Measurements from ENCODE around the gene PRRX2. TPM values are rescaled to one million over a fixed set of nuclear protein-coding genes. Genes with fewer than 3 reads are reported as not detected.
A peak's percentile ranks its signal among the peaks of the same experiment; 100 is the strongest.
"Not testable (repeated sequence)": the region's sequence is repeated elsewhere in the genome, so short reads cannot be mapped to it uniquely, and the experiment has no call there.

PRRX2 gene
- total RNA-seq, 1 donor from 2014 or later = 1.2 TPM

- not testable (repeated sequence) for DNase-seq (ENCODE audit: low read depth in 2 of 2)
These were observed 29.1 kb upstream of the PRRX2 start for GRCh38 chr9:129636343-129636742.

- DNase-seq (ENCODE audit: low read depth in 2 of 2) = no peak
These were observed 28.3 kb upstream of the PRRX2 start for GRCh38 chr9:129637102-129637501.

- no peak for DNase-seq (ENCODE audit: low read depth in 2 of 2)
These were observed 27.6 kb upstream of the PRRX2 start for GRCh38 chr9:129637673-129638439.

GRCh38 chr9:129639034-129639630 is 26.3 kb upstream of the PRRX2 start:
- DNase-seq (ENCODE audit: low read depth in 2 of 2) = no peak

GRCh38 chr9:129639756-129640085 is 25.7 kb upstream of the PRRX2 start:
- no peak for DNase-seq (ENCODE audit: low read depth in 2 of 2)

- DNase-seq (ENCODE audit: low read depth in 2 of 2) = peak; percentile 26 to 40
These were observed 25.2 kb upstream of the PRRX2 start for GRCh38 chr9:129640086-129640870.

- no peak for DNase-seq (ENCODE audit: low read depth in 2 of 2)
These were observed 24.3 kb upstream of the PRRX2 start for GRCh38 chr9:129640871-129641749.

- DNase-seq (ENCODE audit: low read depth in 2 of 2) = peak; percentile 92 to 98
These were observed 23.5 kb upstream of the PRRX2 start, which contains the start of gene ASB6 for GRCh38 chr9:129641750-129642585. Gene ASB6 (minus strand): TSS chr9:129642151. CDS start chr9:129641999, 152 bp downstream.

- DNase-seq (ENCODE audit: low read depth in 2 of 2) = no peak
These were observed 21.7 kb upstream of the PRRX2 start for GRCh38 chr9:129643706-129644105.

GRCh38 chr9:129644365-129644764 is 21.1 kb upstream of the PRRX2 start:
- no peak for DNase-seq (ENCODE audit: low read depth in 2 of 2)

GRCh38 chr9:129644902-129645301 is 20.5 kb upstream of the PRRX2 start:
- DNase-seq (ENCODE audit: low read depth in 2 of 2) = no peak

GRCh38 chr9:129646252-129646651 is 19.2 kb upstream of the PRRX2 start:
- no peak for DNase-seq (ENCODE audit: low read depth in 2 of 2)

GRCh38 chr9:129646654-129647053 is 18.8 kb upstream of the PRRX2 start:
- no peak for DNase-seq (ENCODE audit: low read depth in 2 of 2)

- DNase-seq (ENCODE audit: low read depth in 2 of 2) = no peak
These were observed 17.8 kb upstream of the PRRX2 start for GRCh38 chr9:129647635-129648034.

- no peak for DNase-seq (ENCODE audit: low read depth in 2 of 2)
These were observed 17.2 kb upstream of the PRRX2 start for GRCh38 chr9:129648092-129648763.

GRCh38 chr9:129648764-129649115 is 16.7 kb upstream of the PRRX2 start:
- DNase-seq (ENCODE audit: low read depth in 2 of 2) = no peak

GRCh38 chr9:129649726-129650679 is 15.4 kb upstream of the PRRX2 start:
- DNase-seq (ENCODE audit: low read depth in 2 of 2) = no peak

GRCh38 chr9:129650680-129651235 is 14.7 kb upstream of the PRRX2 start:
- no peak for DNase-seq (ENCODE audit: low read depth in 2 of 2)
